ENCODE results near the gene SERTM2. TPM values are rescaled to one million over a fixed set of nuclear protein-coding genes. Genes with fewer than 3 reads are reported as not detected.
"Not testable (repeated sequence)": the region's sequence is repeated elsewhere in the genome, so short reads cannot be mapped to it uniquely, and the experiment has no call there.

The SERTM2 gene
- total and polyA plus RNA-seq, 10 donors, result 0.24 to 2.7 (median 0.61) TPM

- TF ChIP-seq POLR2AphosphoS5 (IDR thresholded peaks at IDR 0.05), result no peak
- TF ChIP-seq POLR2A (IDR thresholded peaks at IDR 0.05), result no peak
- TF ChIP-seq CTCF (IDR thresholded peaks at IDR 0.05 in 8 of 11, conservative IDR thresholded peaks at IDR 0.05 in 3 of 11), result no peak
- Histone ChIP-seq H3K4me3 (no peak overlapping the region), H3K36me3 (no peaks in the 10 kb centered on the region), H3K27me3 (replicated peaks in 1 of 7) (no peaks in the 10 kb centered on the region), H3K4me1 (no peaks in the 10 kb centered on the region), H3K27ac (no peak overlapping the region), H3K9me3 (no peaks in the 10 kb centered on the region)
- WGBS, 5 donors, result 57 to 84% (median 81%) methylated on average over 3 of the region's 3 CpGs
- intact Hi-C loops (cut with DNase I; ENCODE audit: low total_unique reads), result no loop called here
- DNase-seq, result no peak
These were observed 31.8 kb downstream of the SERTM2 start for GRCh38 chrX:111543212-111543741.

- H3K36me3 ChIP-seq; H3K27ac ChIP-seq; intact Hi-C loops (cut with DNase I; ENCODE audit: low total_unique reads); H3K9me3 ChIP-seq; H3K27me3 ChIP-seq (replicated peaks in 1 of 7); H3K4me3 ChIP-seq; DNase-seq; H3K4me1 ChIP-seq: not testable (repeated sequence)
- WGBS, 5 donors, result 41 to 93% (median 83%) methylated on average over 6 of the region's 6 CpGs
These were observed 37.8 kb downstream of the SERTM2 start for GRCh38 chrX:111549235-111549634.

GRCh38 chrX:111555406-111555958, 44.0 kb downstream of the SERTM2 start:
- H3K9me3 ChIP-seq, result no peaks in the 10 kb centered on the region
- H3K36me3 ChIP-seq, result no peaks in the 10 kb centered on the region
- WGBS, 5 donors, result 33 to 86% (median 69%) methylated on average over 2 of the region's 2 CpGs
- DNase-seq, result no peak
- TF ChIP-seq CTCF (IDR thresholded peaks at IDR 0.05 in 8 of 11, conservative IDR thresholded peaks at IDR 0.05 in 3 of 11) (no peak), POLR2AphosphoS5 (IDR thresholded peaks at IDR 0.05) (no peak), POLR2A (IDR thresholded peaks at IDR 0.05) (no peak)
- no peak overlapping the region for H3K4me3 ChIP-seq
- intact Hi-C loops (cut with DNase I; ENCODE audit: low total_unique reads), result no loop called here
- H3K4me1 ChIP-seq, result no peaks in the 10 kb centered on the region
- no peaks in the 10 kb centered on the region for H3K27me3 ChIP-seq (replicated peaks in 1 of 7)
- H3K27ac ChIP-seq, result no peak overlapping the region

- no peaks in the 10 kb centered on the region for H3K36me3 ChIP-seq
- no peak overlapping the region for H3K4me3 ChIP-seq
- H3K9me3 ChIP-seq, result no peaks in the 10 kb centered on the region
- no peak for DNase-seq
- WGBS, 5 donors, result 56 to 93% (median 72%) methylated on average over 3 of the region's 3 CpGs
- intact Hi-C loops (cut with DNase I; ENCODE audit: low total_unique reads), result no loop called here
- no peak overlapping the region for H3K27ac ChIP-seq
- no peak for TF ChIP-seq CTCF (IDR thresholded peaks at IDR 0.05 in 8 of 11, conservative IDR thresholded peaks at IDR 0.05 in 3 of 11)
- no peak for TF ChIP-seq POLR2A (IDR thresholded peaks at IDR 0.05)
- no peak for TF ChIP-seq POLR2AphosphoS5 (IDR thresholded peaks at IDR 0.05)
- H3K27me3 ChIP-seq (replicated peaks in 1 of 7), result no peaks in the 10 kb centered on the region
- no peaks in the 10 kb centered on the region for H3K4me1 ChIP-seq
These were observed 49.4 kb downstream of the SERTM2 start for GRCh38 chrX:111560801-111561200.
